GM21737 (cell line): ENCODE measurements around the gene RNF167.

ENCODE experiments used
- ATAC-seq: cut with Tn5 transposase; IDR thresholded peaks from one replicate; pipeline ENCODE4 v1.9.1; 2021; ENCODE audit warnings: mild to moderate bottlenecking, moderate library complexity; ENCODE audit not compliant: unreplicated experiment

The RNF167 gene

GRCh38 chr17:4939796-4940554, at the start of gene RNF167, which contains the start of gene SLC25A11:
TSS of gene RNF167 (plus strand) at chr17:4940268. CDS start at chr17:4940910, 642 bp downstream.
TSS of gene SLC25A11 (minus strand) at chr17:4940046. CDS start at chr17:4939910, 136 bp downstream.
- ATAC-seq = peak; percentile 61

GRCh38 chr17:4891411-4892410, 48.4 kb upstream of the RNF167 start:
- no peak for ATAC-seq

GRCh38 chr17:4892499-4893221, 47.4 kb upstream of the RNF167 start:
- ATAC-seq = no peak

- ATAC-seq = no peak
Observed at GRCh38 chr17:4893272-4893671, 46.8 kb upstream of the RNF167 start.

- no peak for ATAC-seq
Observed at GRCh38 chr17:4893721-4894560, 46.1 kb upstream of the RNF167 start.

GRCh38 chr17:4895121-4895520, 44.9 kb upstream of the RNF167 start:
- ATAC-seq = no peak

- no peak for ATAC-seq
Observed at GRCh38 chr17:4895657-4896331, 44.3 kb upstream of the RNF167 start.

- ATAC-seq = no peak
Observed at GRCh38 chr17:4896332-4897197, 43.5 kb upstream of the RNF167 start.

GRCh38 chr17:4897198-4897687, 42.8 kb upstream of the RNF167 start:
- no peak for ATAC-seq

- ATAC-seq = no peak
Observed at GRCh38 chr17:4897785-4898184, 42.3 kb upstream of the RNF167 start.

GRCh38 chr17:4898351-4898750, 41.7 kb upstream of the RNF167 start:
- ATAC-seq = no peak

- ATAC-seq = no peak
Observed at GRCh38 chr17:4898927-4899326, 41.1 kb upstream of the RNF167 start.

- ATAC-seq = no peak
Observed at GRCh38 chr17:4899341-4900230, 40.5 kb upstream of the RNF167 start, which contains the start of gene C17orf107. TSS of gene C17orf107 (plus strand) at chr17:4899536. CDS start at chr17:4899763, 227 bp downstream.

GRCh38 chr17:4900231-4901107, 39.6 kb upstream of the RNF167 start:
- ATAC-seq = no peak

- ATAC-seq = no peak
Observed at GRCh38 chr17:4901108-4901647, 38.9 kb upstream of the RNF167 start.
